ENCODE results near the gene SEMA6D. TPM values are rescaled to one million over a fixed set of nuclear protein-coding genes. Genes with fewer than 3 reads are reported as not detected.

SEMA6D gene
- total and polyA plus RNA-seq, 10 of the 15 experiments (the other 5 are each of a cell fraction or from before 2014, with no cell fraction given), result 0.01 to 0.52 (median 0.09) TPM; not detected in 6

DNA sequence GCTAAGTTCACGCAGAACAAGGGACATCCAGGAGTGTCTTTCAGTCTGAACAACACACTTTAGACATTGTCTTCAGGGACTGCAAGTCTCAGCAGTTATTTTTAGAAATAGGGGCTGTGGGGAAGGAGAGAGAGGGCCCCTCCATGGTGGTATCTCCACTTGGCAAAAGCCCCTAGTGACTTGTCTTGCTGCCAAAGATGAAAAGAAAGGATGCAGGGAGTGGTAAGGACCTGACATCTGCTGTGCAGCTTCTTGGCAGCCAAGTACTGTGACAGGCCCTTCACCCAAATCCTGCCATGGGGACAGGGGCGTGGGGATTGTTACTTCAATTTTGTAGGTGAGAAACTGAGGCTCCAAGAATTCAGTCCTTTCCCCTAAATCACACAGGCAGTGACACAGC is 21.0 kb upstream of the SEMA6D start:
- 22% methylated on average over 2 of the region's 2 CpGs for WGBS (ENCODE audit: insufficient coverage, insufficient replicate concordance, low lambda C conversion rate, missing lambda C conversion rate)

DNA sequence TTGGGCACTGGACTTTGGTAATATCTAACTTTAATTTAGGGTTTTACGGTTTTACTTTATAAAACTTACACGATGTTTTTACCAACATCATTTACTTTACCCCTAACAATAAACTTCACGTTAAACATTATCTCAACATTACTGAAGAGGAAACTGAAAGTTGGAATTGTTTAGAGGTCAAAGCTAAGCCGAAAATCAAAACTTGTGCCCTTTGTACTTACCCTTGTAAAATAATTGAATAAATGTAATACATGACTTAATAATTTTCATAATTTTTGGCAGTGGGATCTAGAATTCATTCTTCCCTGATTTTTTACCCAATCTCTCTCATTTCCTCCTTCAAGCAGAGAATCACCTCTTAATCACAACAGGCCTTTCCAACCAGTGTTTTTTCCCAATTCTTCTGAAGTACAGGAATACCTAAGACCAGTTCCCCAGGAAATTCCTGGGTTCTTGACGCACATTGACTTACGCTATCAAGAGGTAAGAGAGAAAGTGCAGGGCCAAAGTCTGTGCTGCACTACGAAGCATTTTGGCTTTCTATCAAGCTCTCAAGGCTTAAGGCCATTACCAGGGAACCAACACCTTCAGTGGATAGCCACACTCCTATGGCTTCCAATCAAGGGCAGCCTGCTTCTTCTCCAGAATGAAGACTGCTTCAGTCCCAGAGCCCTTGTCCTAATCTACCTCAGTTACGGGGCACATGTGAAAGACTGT is 11.9 kb upstream of the SEMA6D start:
- WGBS (ENCODE audit: insufficient coverage, insufficient replicate concordance, low lambda C conversion rate, missing lambda C conversion rate), result 50% methylated on average over 8 of the region's 8 CpGs
- no peak for ATAC-seq
- Histone ChIP-seq H3K79me2 (ENCODE audit: control insufficient read depth, insufficient read depth, low read length) (no peaks in the 10 kb centered on the region), H3K4me3 (no peak overlapping the region), H3K27me3 (replicated peaks in 1 of 2; ENCODE audit: control insufficient read depth in 2 of 2, insufficient read depth in 2 of 2, low read length in 1 of 2) (no peaks in the 10 kb centered on the region), H3K27ac (ENCODE audit: control insufficient read depth, insufficient read depth) (no peak overlapping the region), H4K20me1 (ENCODE audit: control insufficient read depth, insufficient read depth) (no peaks in the 10 kb centered on the region), H3K4me1 (ENCODE audit: control insufficient read depth, insufficient read depth, low read length) (no peaks in the 10 kb centered on the region), H2AFZ (ENCODE audit: control insufficient read depth, low read depth, low read length) (no peak overlapping the region), H3K9me3 (replicated peaks; ENCODE audit: control insufficient read depth, insufficient read depth, low read length) (no peaks in the 10 kb centered on the region), H3K36me3 (ENCODE audit: control insufficient read depth in 2 of 2, insufficient read depth in 2 of 2, low read length in 1 of 2) (no peaks in the 10 kb centered on the region), H3K9ac (ENCODE audit: control insufficient read depth, insufficient read depth, low read length) (no peak overlapping the region), H3K4me2 (ENCODE audit: control insufficient read depth, insufficient read depth) (no peak overlapping the region)
- ChIA-PET RAD21 (ENCODE audit: unreplicated experiment) (no interaction called here), SMC1A (ENCODE audit: uncharacterized antibody, unreplicated experiment) (no interaction called here), POLR2A (no interaction called here), CTCF (no interaction called here)
- no peak for FAIRE-seq
- in situ Hi-C loops (cut with MboI), result loop anchor here (5.0 kb wide), 1 partner anchor 267 kb away; no protein-coding TSS in a partner anchor
- no peak for DNase-seq (ENCODE audit: low read depth, low spot score)
- no TSS peak for BruUV-seq (replicated peaks)
- intact Hi-C loops (cut with micrococcal nuclease; ENCODE audit: unreplicated experiment), result loop anchor here (10.0 kb wide), 2 partner anchors 379 to 511 kb away; no protein-coding TSS in a partner anchor
- TF ChIP-seq, protein P1, sequence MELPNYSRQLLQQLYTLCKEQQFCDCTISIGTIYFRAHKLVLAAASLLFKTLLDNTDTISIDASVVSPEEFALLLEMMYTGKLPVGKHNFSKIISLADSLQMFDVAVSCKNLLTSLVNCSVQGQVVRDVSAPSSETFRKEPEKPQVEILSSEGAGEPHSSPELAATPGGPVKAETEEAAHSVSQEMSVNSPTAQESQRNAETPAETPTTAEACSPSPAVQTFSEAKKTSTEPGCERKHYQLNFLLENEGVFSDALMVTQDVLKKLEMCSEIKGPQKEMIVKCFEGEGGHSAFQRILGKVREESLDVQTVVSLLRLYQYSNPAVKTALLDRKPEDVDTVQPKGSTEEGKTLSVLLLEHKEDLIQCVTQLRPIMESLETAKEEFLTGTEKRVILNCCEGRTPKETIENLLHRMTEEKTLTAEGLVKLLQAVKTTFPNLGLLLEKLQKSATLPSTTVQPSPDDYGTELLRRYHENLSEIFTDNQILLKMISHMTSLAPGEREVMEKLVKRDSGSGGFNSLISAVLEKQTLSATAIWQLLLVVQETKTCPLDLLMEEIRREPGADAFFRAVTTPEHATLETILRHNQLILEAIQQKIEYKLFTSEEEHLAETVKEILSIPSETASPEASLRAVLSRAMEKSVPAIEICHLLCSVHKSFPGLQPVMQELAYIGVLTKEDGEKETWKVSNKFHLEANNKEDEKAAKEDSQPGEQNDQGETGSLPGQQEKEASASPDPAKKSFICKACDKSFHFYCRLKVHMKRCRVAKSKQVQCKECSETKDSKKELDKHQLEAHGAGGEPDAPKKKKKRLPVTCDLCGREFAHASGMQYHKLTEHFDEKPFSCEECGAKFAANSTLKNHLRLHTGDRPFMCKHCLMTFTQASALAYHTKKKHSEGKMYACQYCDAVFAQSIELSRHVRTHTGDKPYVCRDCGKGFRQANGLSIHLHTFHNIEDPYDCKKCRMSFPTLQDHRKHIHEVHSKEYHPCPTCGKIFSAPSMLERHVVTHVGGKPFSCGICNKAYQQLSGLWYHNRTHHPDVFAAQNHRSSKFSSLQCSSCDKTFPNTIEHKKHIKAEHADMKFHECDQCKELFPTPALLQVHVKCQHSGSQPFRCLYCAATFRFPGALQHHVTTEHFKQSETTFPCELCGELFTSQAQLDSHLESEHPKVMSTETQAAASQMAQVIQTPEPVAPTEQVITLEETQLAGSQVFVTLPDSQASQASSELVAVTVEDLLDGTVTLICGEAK (IDR thresholded peaks at IDR 0.05; ENCODE audit: borderline replicate concordance), result no peak
- TF ChIP-seq CHD4 (IDR thresholded peaks at IDR 0.05) (no peak), SMAD5 (IDR thresholded peaks at IDR 0.05; ENCODE audit: low read depth) (no peak), STAT1 (conservative IDR thresholded peaks at IDR 0.05) (no peak), SIX5 (IDR thresholded peaks at IDR 0.05; ENCODE audit: low read depth, low read length, severe bottlenecking) (no peak), ETV6 (conservative IDR thresholded peaks at IDR 0.05 in 1 of 2, IDR thresholded peaks at IDR 0.05 in 1 of 2; ENCODE audit: borderline replicate concordance in 1 of 2, low read depth in 1 of 2) (no peak), RB1 (IDR thresholded peaks at IDR 0.05; ENCODE audit: borderline replicate concordance) (no peak), HDGF (IDR thresholded peaks at IDR 0.05) (no peak), ZZZ3 (IDR thresholded peaks at IDR 0.05; ENCODE audit: control insufficient read depth, insufficient read length, low read depth) (no peak), TAF1 (IDR thresholded peaks at IDR 0.05; ENCODE audit: borderline replicate concordance, low read depth, low read length) (no peak), POLR2AphosphoS5 (IDR thresholded peaks at IDR 0.05; ENCODE audit: low read length) (no peak), FOS (IDR thresholded peaks at IDR 0.05; ENCODE audit: borderline replicate concordance, extremely low read depth, insufficient read length) (no peak), KAT2A (conservative IDR thresholded peaks at IDR 0.05; ENCODE audit: control insufficient read depth, low read depth, low read length) (no peak), CBX5 (IDR thresholded peaks at IDR 0.05; ENCODE audit: low read depth) (no peak)

More for the DNA sequence above, 21.0 kb upstream of the SEMA6D start:
- no peak for FAIRE-seq
- Histone ChIP-seq H3K9me3 (replicated peaks; ENCODE audit: control insufficient read depth, insufficient read depth, low read length) (no peaks in the 10 kb centered on the region), H3K4me1 (ENCODE audit: control insufficient read depth, insufficient read depth, low read length) (no peaks in the 10 kb centered on the region), H3K27me3 (replicated peaks in 1 of 2; ENCODE audit: control insufficient read depth in 2 of 2, insufficient read depth in 2 of 2, low read length in 1 of 2) (no peaks in the 10 kb centered on the region), H4K20me1 (ENCODE audit: control insufficient read depth, insufficient read depth) (no peaks in the 10 kb centered on the region), H3K4me2 (ENCODE audit: control insufficient read depth, insufficient read depth) (no peak overlapping the region), H3K27ac (ENCODE audit: control insufficient read depth, insufficient read depth) (no peak overlapping the region), H3K4me3 (no peak overlapping the region), H3K9ac (ENCODE audit: control insufficient read depth, insufficient read depth, low read length) (no peak overlapping the region), H3K36me3 (ENCODE audit: control insufficient read depth in 2 of 2, insufficient read depth in 2 of 2, low read length in 1 of 2) (no peaks in the 10 kb centered on the region), H2AFZ (ENCODE audit: control insufficient read depth, low read depth, low read length) (no peak overlapping the region), H3K79me2 (ENCODE audit: control insufficient read depth, insufficient read depth, low read length) (no peaks in the 10 kb centered on the region)
- BruUV-seq (replicated peaks), result no TSS peak
- in situ Hi-C loops (cut with MboI), result no loop called here
- intact Hi-C loops (cut with micrococcal nuclease; ENCODE audit: unreplicated experiment), result no loop called here
- no peak for ATAC-seq
- no peak for TF ChIP-seq YBX1 (IDR thresholded peaks at IDR 0.05)
- ChIA-PET SMC1A (ENCODE audit: uncharacterized antibody, unreplicated experiment) (no interaction called here), RAD21 (ENCODE audit: unreplicated experiment) (no interaction called here), CTCF (no interaction called here), POLR2A (no interaction called here)
- no peak for DNase-seq (ENCODE audit: low read depth, low spot score)
